HFFc6 (cell line): ENCODE data around the gene SAMD14. TPM values are rescaled to one million over a fixed set of nuclear protein-coding genes. Genes with fewer than 3 reads are reported as not detected.

ENCODE experiments used
- DNase-seq: peaks from one replicate; pipeline ENCODE4 v3.0.0-alpha.2; 2018
- H3K27ac Mint-ChIP-seq: 2 replicates; pipeline ENCODE4 v1.8.0; 2020; ENCODE audit warnings: mild to moderate bottlenecking, mixed read lengths
- H3K27me3 Mint-ChIP-seq: 2 replicates; pipeline ENCODE4 v1.8.0; 2021; ENCODE audit warnings: mild to moderate bottlenecking, moderate library complexity, mixed read lengths; ENCODE audit not compliant: insufficient read depth
- H3K36me3 Mint-ChIP-seq: 2 replicates; pipeline ENCODE4 v1.8.0; 2021; ENCODE audit warnings: low read depth, mixed read lengths
- H3K4me1 Mint-ChIP-seq: 2 replicates; pipeline ENCODE4 v1.8.0; 2020; ENCODE audit warnings: low read depth, mixed read lengths
- H3K4me3 Mint-ChIP-seq: 2 replicates; pipeline ENCODE4 v1.8.0; 2020; ENCODE audit warnings: mild to moderate bottlenecking, moderate library complexity, mixed read lengths
- H3K9me3 Mint-ChIP-seq: 2 replicates; pipeline ENCODE4 v1.8.0; 2020; ENCODE audit warnings: mild to moderate bottlenecking, mixed read lengths
- total RNA-seq, 6 experiments: library from RNA; stranded (reverse); fragmentation: NEBNext Ultra II Directional; extraction: Animal tissue kit (Norgen Biotek cat#: 25700); gene quantifications; 2 replicates in 1 of 6; 3 replicates in 5 of 6; pipeline ENCODE4 v1.2.3, GENCODE V29; 2021
- TF ChIP-seq, protein P1 (sequence below): fragments of 200-600 bp; sonication (generic); IDR thresholded peaks from 2 replicates; pipeline ENCODE4 v1.5.0; 2021; ENCODE audit warnings: antibody characterized with exemption, mild to moderate bottlenecking

Gene SAMD14
- total RNA-seq, 6 experiments from 2014 or later: 4.3 to 14.1 (median 11.4) TPM

DNA sequence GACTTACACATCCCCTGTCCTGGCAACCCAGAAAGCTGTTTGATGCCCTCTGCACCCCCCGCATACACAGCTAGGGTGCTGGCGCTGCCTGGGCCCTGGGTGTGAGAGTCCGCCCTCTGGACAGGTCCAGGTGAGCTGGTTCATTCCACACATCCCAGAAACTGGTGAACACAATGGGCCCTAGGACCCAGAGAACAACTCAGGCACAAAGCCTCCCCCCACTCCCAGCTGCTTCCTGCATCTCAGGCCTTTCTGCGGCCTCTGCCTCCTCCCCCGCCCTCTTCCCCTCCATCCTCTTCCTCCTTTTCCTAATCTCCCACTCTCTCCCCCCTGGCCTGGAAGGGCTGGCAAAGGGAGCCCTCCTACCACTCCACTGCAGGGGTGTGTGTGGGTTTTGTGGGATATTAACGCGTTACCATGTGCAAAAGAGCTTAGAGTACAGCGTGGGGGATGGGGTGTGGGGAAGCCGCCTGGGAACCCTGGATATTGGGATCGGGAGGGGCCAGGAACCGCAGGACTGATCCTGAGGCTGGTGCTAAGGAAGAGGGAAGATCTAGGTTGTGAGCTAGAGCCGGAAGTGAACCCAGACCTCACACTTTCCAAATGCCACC lies 22.1 kb upstream of the SAMD14 start:
- Mint-ChIP-seq H3K27ac (peak overlapping the region; percentile 97), H3K4me3 (peak overlapping the region; percentile 92), H3K4me1 (peaks cover 39% of the 10 kb centered on the region), H3K9me3 (no peaks in the 10 kb centered on the region), H3K27me3 (peaks cover 2% of the 10 kb centered on the region), H3K36me3 (no peaks in the 10 kb centered on the region)
- TF ChIP-seq, protein P1, sequence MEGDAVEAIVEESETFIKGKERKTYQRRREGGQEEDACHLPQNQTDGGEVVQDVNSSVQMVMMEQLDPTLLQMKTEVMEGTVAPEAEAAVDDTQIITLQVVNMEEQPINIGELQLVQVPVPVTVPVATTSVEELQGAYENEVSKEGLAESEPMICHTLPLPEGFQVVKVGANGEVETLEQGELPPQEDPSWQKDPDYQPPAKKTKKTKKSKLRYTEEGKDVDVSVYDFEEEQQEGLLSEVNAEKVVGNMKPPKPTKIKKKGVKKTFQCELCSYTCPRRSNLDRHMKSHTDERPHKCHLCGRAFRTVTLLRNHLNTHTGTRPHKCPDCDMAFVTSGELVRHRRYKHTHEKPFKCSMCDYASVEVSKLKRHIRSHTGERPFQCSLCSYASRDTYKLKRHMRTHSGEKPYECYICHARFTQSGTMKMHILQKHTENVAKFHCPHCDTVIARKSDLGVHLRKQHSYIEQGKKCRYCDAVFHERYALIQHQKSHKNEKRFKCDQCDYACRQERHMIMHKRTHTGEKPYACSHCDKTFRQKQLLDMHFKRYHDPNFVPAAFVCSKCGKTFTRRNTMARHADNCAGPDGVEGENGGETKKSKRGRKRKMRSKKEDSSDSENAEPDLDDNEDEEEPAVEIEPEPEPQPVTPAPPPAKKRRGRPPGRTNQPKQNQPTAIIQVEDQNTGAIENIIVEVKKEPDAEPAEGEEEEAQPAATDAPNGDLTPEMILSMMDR: no peak
- peak; percentile 81 for DNase-seq

DNA sequence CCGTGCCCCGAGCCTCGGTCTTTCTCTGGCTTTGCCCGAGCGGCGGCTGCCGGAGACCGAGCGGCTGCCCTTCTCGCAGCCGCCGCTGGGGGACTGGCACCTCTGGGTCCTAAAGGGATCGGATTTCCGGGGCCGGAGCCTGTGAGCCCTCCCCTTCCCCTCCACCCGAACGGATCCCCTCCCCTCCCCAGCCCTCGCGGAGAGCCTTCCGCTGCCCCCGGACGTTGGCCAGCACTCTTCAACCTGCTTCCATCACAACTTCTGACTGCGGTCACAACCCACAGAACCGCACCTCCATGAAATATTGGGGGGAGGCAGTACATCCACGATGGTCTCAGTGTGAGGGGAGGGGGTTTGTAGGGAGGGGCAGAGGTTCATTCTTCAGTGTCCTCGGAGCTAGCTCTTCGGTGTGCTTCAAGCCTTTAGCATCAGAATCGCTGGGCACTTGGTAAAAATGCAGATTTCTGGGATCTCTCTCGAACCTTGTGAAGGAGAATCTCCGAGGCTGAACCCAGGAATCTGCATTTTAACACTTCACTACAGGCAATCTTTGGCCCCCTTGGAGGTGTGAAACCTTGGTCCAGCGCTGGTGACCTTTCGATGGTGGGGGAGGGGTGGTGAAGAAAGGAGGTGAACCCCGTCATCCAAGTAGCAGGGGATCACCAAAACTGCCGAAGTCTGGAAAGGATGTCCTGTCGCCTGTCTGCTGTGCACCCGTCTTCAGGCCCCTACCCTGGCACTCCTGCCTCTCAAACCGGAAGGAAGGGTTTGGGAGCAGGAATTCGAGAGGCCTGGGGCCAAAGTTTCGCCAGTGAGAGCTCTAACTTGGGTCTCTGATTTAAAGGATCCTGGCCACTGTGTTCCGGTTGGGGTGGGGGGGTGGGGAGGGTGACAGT lies 21.3 kb upstream of the SAMD14 start:
- Mint-ChIP-seq H3K36me3 (no peaks in the 10 kb centered on the region), H3K27me3 (peaks cover 2% of the 10 kb centered on the region), H3K4me3 (peak overlapping the region; percentile 92), H3K9me3 (no peaks in the 10 kb centered on the region), H3K27ac (peak overlapping the region; percentile 97), H3K4me1 (peaks cover 47% of the 10 kb centered on the region)
- TF ChIP-seq, protein P1: peak; percentile 78
- DNase-seq: peak; percentile 85

DNA sequence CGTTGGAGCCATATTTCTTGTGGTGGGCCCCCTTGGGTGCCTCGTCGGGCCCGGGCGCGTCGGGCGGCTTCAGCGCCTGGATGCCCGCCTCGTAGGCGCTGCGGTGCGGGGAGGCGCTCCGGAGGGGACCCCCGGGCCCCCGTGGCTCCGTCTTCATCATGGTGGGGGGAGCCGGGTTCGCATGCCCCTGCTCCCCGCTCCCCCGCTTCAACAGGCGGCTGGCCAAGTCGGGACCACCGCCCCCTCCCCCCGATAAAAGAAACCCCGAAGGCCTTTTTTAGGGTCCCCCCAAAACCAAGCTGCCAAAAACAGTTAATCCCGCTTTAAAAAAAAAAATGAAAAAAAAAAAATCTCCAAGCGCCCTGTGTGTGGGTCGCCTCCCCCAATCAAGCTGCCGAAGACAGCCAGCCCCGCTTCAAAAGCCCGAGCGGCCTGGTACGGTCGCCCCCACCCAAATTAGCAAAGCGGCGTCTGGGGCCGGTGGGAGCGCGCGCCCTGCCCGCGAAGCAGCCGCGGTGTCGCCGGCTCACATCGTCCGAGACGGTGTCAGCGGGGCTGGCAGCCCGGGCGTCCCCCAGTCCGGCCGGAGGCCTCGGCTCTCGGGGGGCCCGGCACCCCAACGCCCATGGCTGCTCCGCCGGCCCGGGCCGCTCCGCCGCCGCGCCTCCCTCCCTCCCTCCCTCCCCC lies 20.5 kb upstream of the SAMD14 start, which contains the start of gene PPP1R9B:
Gene PPP1R9B, minus strand, starts transcription at position 324 of the 687 bp plus-strand sequence. Its CDS starts 164 bp downstream, at position 160.
- no peak for DNase-seq
- Mint-ChIP-seq H3K27ac (peak within 1 kb of the TSS; percentile 97), H3K36me3 (no peaks in the 10 kb centered on the region), H3K4me3 (peak within 1 kb of the TSS; percentile 94), H3K9me3 (no peaks in the 10 kb centered on the region), H3K4me1 (peaks cover 50% of the 10 kb centered on the region), H3K27me3 (peaks cover 2% of the 10 kb centered on the region)
- TF ChIP-seq, protein P1: no peak

DNA sequence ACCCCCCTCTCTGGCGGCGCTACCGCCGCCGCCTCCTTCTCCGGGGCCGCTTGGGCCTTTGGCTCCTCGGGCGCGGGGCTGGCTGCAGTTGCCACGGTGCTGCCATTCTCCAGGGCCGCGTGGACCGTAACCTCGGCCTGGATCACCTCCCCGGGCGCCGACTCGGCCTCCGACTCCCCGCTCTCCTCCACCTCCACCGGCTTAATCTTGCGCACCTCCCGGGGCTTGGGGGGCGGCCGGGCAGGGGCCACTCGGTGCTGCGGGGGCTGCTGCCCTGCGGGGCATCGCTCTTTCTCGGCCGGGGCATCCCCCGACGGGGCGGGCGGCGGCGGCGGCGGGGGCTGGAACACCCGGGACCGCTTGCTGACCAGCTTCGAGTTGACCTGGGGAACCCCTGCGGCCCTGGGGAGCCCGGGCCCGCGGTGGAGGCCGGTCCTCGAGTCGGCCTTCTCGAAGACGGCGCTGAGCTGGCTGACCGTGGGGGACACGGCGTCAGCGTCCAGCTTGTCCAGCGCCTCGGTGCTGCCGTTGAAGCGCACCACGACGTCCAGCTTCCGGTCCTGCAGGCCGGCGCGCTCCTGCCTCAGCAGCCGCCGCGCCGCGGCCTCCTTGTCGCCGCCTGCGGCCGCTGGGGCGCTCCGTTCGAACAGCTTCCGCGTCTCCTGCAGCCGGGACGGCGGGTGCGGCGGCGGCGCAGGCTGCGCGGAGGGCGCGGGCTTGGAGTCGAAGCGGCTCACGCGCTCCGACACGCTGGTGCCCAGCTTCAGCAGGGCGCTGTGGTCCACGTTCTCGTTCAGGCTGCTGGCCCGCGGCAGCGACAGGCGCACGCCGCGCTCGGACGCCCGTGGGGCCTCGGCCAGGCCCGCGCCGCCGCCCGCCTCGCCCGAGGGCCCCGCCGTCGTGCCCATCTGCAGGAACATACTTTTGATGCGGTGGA lies 19.7 kb upstream of the SAMD14 start:
- peak overlapping the region; percentile 94 for H3K4me3 Mint-ChIP-seq
- no peaks in the 10 kb centered on the region for H3K9me3 Mint-ChIP-seq
- DNase-seq: no peak
- peak overlapping the region; percentile 87 for H3K27ac Mint-ChIP-seq
- 0 out of 2 replicates have a peak, but pooled peaks cover under 1% of the 10 kb centered on the region for H3K36me3 Mint-ChIP-seq
- H3K27me3 Mint-ChIP-seq: peaks cover 2% of the 10 kb centered on the region
- TF ChIP-seq, protein P1: 0 out of 2 replicates have a peak, but pooled peaks have one; percentile 15
- peaks cover 50% of the 10 kb centered on the region for H3K4me1 Mint-ChIP-seq
